H1 (cell line): ENCODE measurements around the gene CFD. TPM values are rescaled to one million over a fixed set of nuclear protein-coding genes. Genes with fewer than 3 reads are reported as not detected.

Experiments
- CTCF ChIA-PET: fragments of 300-600 bp; sonication (Branson Sonifier 250); formaldehyde crosslinking; loops from one replicate; lab custom pipeline; 2021; ENCODE audit not compliant: partially characterized antibody; lab: Charles Lee
- POLR2A ChIA-PET: fragments of 300-600 bp; sonication (Branson Sonifier 250); formaldehyde crosslinking; loops from one replicate; lab custom pipeline; 2021; ENCODE audit warnings: inconsistent platforms; ENCODE audit not compliant: partially characterized antibody; lab: Charles Lee
- DNase-seq, 2 experiments: peaks; one replicate each; pipeline versions ENCODE4 v3.0.0 to v3.0.0-alpha.2; 2010 to 2022; ENCODE audit warnings: low spot score in 2 of 2, low read depth in 1 of 2, mixed read lengths in 1 of 2
- FAIRE-seq: peaks from 2 replicates; lab custom pipeline; 2011; peaks lifted over from hg19 to GRCh38; lab: Jason Lieb, UNC
- H2AFZ ChIP-seq: 2 replicates; pipeline ENCODE4 v1.8.1; 2012; ENCODE audit warnings: low read length, inconsistent platforms
- H2AK5ac ChIP-seq: 2 replicates; pipeline ENCODE4 v1.6.1; 2013; ENCODE audit warnings: low read depth, low read length
- H2BK120ac ChIP-seq: replicated peaks from 2 replicates; pipeline ENCODE3; 2013; ENCODE audit warnings: low read depth, low read length, inconsistent platforms
- H2BK12ac ChIP-seq: 2 replicates; pipeline ENCODE4 v1.6.1; 2013; ENCODE audit warnings: low read depth, low read length
- H2BK15ac ChIP-seq: 2 replicates; pipeline ENCODE4 v1.6.1; 2013; ENCODE audit warnings: low read length
- H2BK20ac ChIP-seq: 2 replicates; pipeline ENCODE4 v1.6.1; 2013; ENCODE audit warnings: low read length
- H2BK5ac ChIP-seq: 2 replicates; pipeline ENCODE4 v1.6.1; 2013; ENCODE audit warnings: low read depth, low read length
- H3K14ac ChIP-seq: 2 replicates; pipeline ENCODE4 v1.6.1; 2013; ENCODE audit warnings: inconsistent platforms; ENCODE audit not compliant: insufficient read length
- H3K18ac ChIP-seq: 2 replicates; pipeline ENCODE4 v1.6.1; 2013; ENCODE audit warnings: low read length; ENCODE audit errors: extremely low read depth
- H3K23ac ChIP-seq: 2 replicates; pipeline ENCODE4 v1.6.1; 2013; ENCODE audit warnings: inconsistent platforms; ENCODE audit not compliant: insufficient read length
- H3K23me2 ChIP-seq: 2 replicates; pipeline ENCODE4 v1.6.1; 2013; ENCODE audit warnings: low read depth, low read length
- H3K27ac ChIP-seq: 2 replicates; pipeline ENCODE4 v1.6.1; 2011; ENCODE audit warnings: low read depth, low read length, inconsistent platforms
- H3K27me3 ChIP-seq, 4 experiments: replicated peaks in 1 of 4; 1 replicate in 1 of 4; 2 replicates in 3 of 4; pipeline versions ENCODE4 v1.6.1 to v1.8.1; 2011 to 2013; ENCODE audit warnings: low read length in 3 of 4, mild to moderate bottlenecking in 3 of 4, inconsistent platforms in 2 of 4, mixed read lengths in 2 of 4, moderate library complexity in 1 of 4; ENCODE audit not compliant: control insufficient read depth in 3 of 4, insufficient read depth in 3 of 4; ENCODE audit errors: extremely low read depth in 1 of 4
- H3K36me3 ChIP-seq, 4 experiments: 2 replicates each; pipeline versions ENCODE4 v1.6.1 to v1.8.1; 2011 to 2013; ENCODE audit warnings: mild to moderate bottlenecking in 4 of 4, low read length in 3 of 4, moderate library complexity in 2 of 4, control low read depth in 1 of 4, inconsistent platforms in 1 of 4; ENCODE audit not compliant: insufficient read depth in 4 of 4, control insufficient read depth in 2 of 4
- H3K4ac ChIP-seq: replicated peaks from 2 replicates; pipeline ENCODE3; 2013; ENCODE audit warnings: low read length, low read depth, mixed read lengths, inconsistent platforms; ENCODE audit not compliant: insufficient read length
- H3K4me1 ChIP-seq, 4 experiments: replicated peaks in 1 of 4; 1 replicate in 1 of 4; 2 replicates in 3 of 4; pipeline versions ENCODE4 v1.6.1 to v1.8.1; 2011 to 2013; ENCODE audit warnings: low read length in 3 of 4, inconsistent platforms in 2 of 4, mixed read lengths in 1 of 4; ENCODE audit not compliant: insufficient read depth in 4 of 4, control insufficient read depth in 3 of 4
- H3K4me2 ChIP-seq, 2 experiments: 2 replicates each; pipeline versions ENCODE4 v1.6.1 to v1.8.1; 2011 to 2013; ENCODE audit warnings: low read depth in 2 of 2, low read length in 2 of 2, control low read depth in 1 of 2, inconsistent platforms in 1 of 2, mild to moderate bottlenecking in 1 of 2; ENCODE audit not compliant: insufficient read depth in 1 of 2
- H3K4me3 ChIP-seq, 4 experiments: fragments of 200-600, 300-600 bp in 1 of 4; sonication (generic), shearing (Covaris generic), sonication (Bioruptor Twin) in 1 of 4; 2 replicates each; pipeline versions ENCODE4 v1.5.1 to v1.8.1; 2011 to 2016; ENCODE audit warnings: low read length in 4 of 4, low read depth in 3 of 4, control low read depth in 2 of 4, inconsistent platforms in 2 of 4, mild to moderate bottlenecking in 2 of 4, mixed read lengths in 1 of 4, moderate library complexity in 1 of 4; ENCODE audit not compliant: insufficient read depth in 2 of 4; ENCODE audit errors: extremely low read depth in 1 of 4
- H3K56ac ChIP-seq: replicated peaks from 2 replicates; pipeline ENCODE3; 2013; ENCODE audit warnings: low read depth, mild to moderate bottlenecking, mixed read lengths, low read length, inconsistent platforms; ENCODE audit not compliant: insufficient read length
- H3K79me1 ChIP-seq: 2 replicates; pipeline ENCODE4 v1.6.1; 2013; ENCODE audit warnings: low read depth, low read length, control low read depth
- H3K79me2 ChIP-seq, 2 experiments: 2 replicates each; pipeline versions ENCODE4 v1.6.1 to v1.8.1; 2012 to 2013; ENCODE audit warnings: low read length in 2 of 2, mild to moderate bottlenecking in 2 of 2, inconsistent platforms in 1 of 2; ENCODE audit not compliant: insufficient read depth in 2 of 2, control insufficient read depth in 1 of 2
- H3K9ac ChIP-seq, 4 experiments: replicated peaks in 1 of 4; 1 replicate in 1 of 4; 2 replicates in 3 of 4; pipeline versions ENCODE4 v1.6.1 to v1.8.1; 2011 to 2013; ENCODE audit warnings: low read depth in 3 of 4, low read length in 3 of 4, control low read depth in 2 of 4, mild to moderate bottlenecking in 2 of 4, moderate library complexity in 2 of 4, inconsistent platforms in 1 of 4; ENCODE audit errors: extremely low read depth in 1 of 4
- H3K9me3 ChIP-seq, 2 experiments: 2 replicates each; pipeline versions ENCODE4 v1.6.1 to v1.8.1; 2012 to 2013; ENCODE audit warnings: mild to moderate bottlenecking in 2 of 2, moderate library complexity in 2 of 2, control low read depth in 1 of 2, inconsistent platforms in 1 of 2, low read depth in 1 of 2, low read length in 1 of 2, mixed read lengths in 1 of 2; ENCODE audit not compliant: insufficient read depth in 2 of 2
- H4K20me1 ChIP-seq, 2 experiments: replicated peaks in 1 of 2; 2 replicates each; pipeline versions ENCODE3 to v1.8.1; 2011 to 2013; ENCODE audit warnings: inconsistent platforms in 2 of 2, low read length in 2 of 2, mild to moderate bottlenecking in 1 of 2; ENCODE audit not compliant: insufficient read depth in 2 of 2, control insufficient read depth in 1 of 2
- H4K5ac ChIP-seq: 2 replicates; pipeline ENCODE4 v1.6.1; 2013; ENCODE audit warnings: low read length, low read depth, mixed read lengths, inconsistent platforms; ENCODE audit not compliant: insufficient read length
- H4K8ac ChIP-seq: 2 replicates; pipeline ENCODE4 v1.8.0; 2013; ENCODE audit warnings: mild to moderate bottlenecking, moderate library complexity, low read length, inconsistent platforms; ENCODE audit not compliant: insufficient read depth; ENCODE audit errors: extremely low read depth
- H4K91ac ChIP-seq: replicated peaks from 2 replicates; pipeline ENCODE3; 2013; ENCODE audit warnings: low read length, mixed read lengths, inconsistent platforms; ENCODE audit not compliant: insufficient read length
- CTCF ChIP-seq, 3 experiments: IDR thresholded peaks; 1 replicate in 2 of 3; 2 replicates in 1 of 3; pipeline versions ENCODE4 v1.5.1 to v1.6.1; 2011; ENCODE audit warnings: low read length in 3 of 3, mild to moderate bottlenecking in 3 of 3, inconsistent platforms in 2 of 3, low read depth in 1 of 3, moderate library complexity in 1 of 3; ENCODE audit not compliant: insufficient read depth in 1 of 3; ENCODE audit errors: control extremely low read depth in 1 of 3
- GABPA ChIP-seq: IDR thresholded peaks from 2 replicates; pipeline ENCODE4 v1.6.1; 2011; ENCODE audit warnings: mild to moderate bottlenecking, low read length, moderate library complexity, borderline replicate concordance; ENCODE audit not compliant: insufficient read depth
- KDM1A ChIP-seq: fragments of 200-600, 300-600 bp; sonication (generic); IDR thresholded peaks from 2 replicates; pipeline ENCODE4 v1.7.1; 2016; ENCODE audit warnings: mild to moderate bottlenecking, low read length, borderline replicate concordance
- POLR2AphosphoS5 ChIP-seq: IDR thresholded peaks from 2 replicates; pipeline ENCODE4 v1.6.1; 2011; ENCODE audit warnings: low read depth, low read length
- WGBS, 2 experiments: shearing (Covaris generic) in 1 of 2; methylation state at CpG; one replicate each; pipeline versions ENCODE4 v1.1.6 to v1.1.7; 2013 to 2015; ENCODE audit warnings: low lambda C conversion rate in 2 of 2, mixed read lengths in 2 of 2, inconsistent platforms in 1 of 2, low coverage in 1 of 2, missing lambda C conversion rate in 1 of 2; ENCODE audit not compliant: insufficient replicate concordance in 2 of 2, insufficient coverage in 1 of 2, insufficient read length in 1 of 2; ENCODE audit errors: extremely low coverage in 1 of 2, missing lambda C conversion rate in 1 of 2; 5-methylcytosine and 5-hydroxymethylcytosine counted together
- polyA plus RNA-seq, 7 experiments: library from polyadenylated mRNA; depleted of rRNA in 3 of 7; stranded (reverse) in 5 of 7; unstranded in 2 of 7; fragments of >200 nt in 5 of 7; fragments of 200-250 nt in 2 of 7; gene quantifications; 1 replicate in 5 of 7; 2 replicates in 1 of 7; 4 replicates in 1 of 7; pipeline versions ENCODE4 v1.2.1 to v1.2.3, GENCODE V29; 2011 to 2013; ENCODE audit warnings: missing spikeins in 2 of 7, mixed read lengths in 2 of 7
- total RNA-seq: library from RNA; stranded (reverse); fragmentation: NEBNext Ultra II Directional; extraction: Animal tissue kit (Norgen Biotek cat#: 25700); gene quantifications from 2 replicates; pipeline ENCODE4 v1.2.1, GENCODE V29; 2021
- TF ChIP-seq, protein P1 (sequence below): IDR thresholded peaks from 2 replicates; pipeline ENCODE4 v1.6.1; 2012; ENCODE audit warnings: inconsistent platforms
- TF ChIP-seq, protein P2 (sequence below): IDR thresholded peaks from 2 replicates; pipeline ENCODE4 v1.6.1; 2011; ENCODE audit warnings: low read length, improper control_type of control experiment

Gene CFD
- total and polyA plus RNA-seq, 2 of the 8 experiments (the other 6 are each of a cell fraction or from before 2014, with no cell fraction given), result 1.7 to 2.8 TPM

- Histone ChIP-seq H2AFZ (no peak overlapping the region), H3K79me2 (peaks cover 0 to 33% of the 10 kb centered on the region in 2 experiments), H3K23me2 (peaks cover 4% of the 10 kb centered on the region; the same call in 1 of the 2 replicates), H3K23ac (no peak overlapping the region), H2BK5ac (no peak overlapping the region), H4K20me1 (peaks cover 11 to 16% of the 10 kb centered on the region in 2 experiments), H4K91ac (no peak overlapping the region), H3K18ac (no peak overlapping the region; the same call in 1 of the 2 replicates), H3K79me1 (peaks cover 12% of the 10 kb centered on the region), H2BK12ac (no peak overlapping the region), H3K9me3 (no peaks in the 10 kb centered on the region), H3K9ac (no peak overlapping the region), H3K4me3 (peak overlapping the region; percentile 26 to 58 (median 40)), H3K27me3 (no peaks in the 10 kb centered on the region; a peak in 3 of 7 replicates), H3K56ac (no peak overlapping the region), H2BK20ac (no peak overlapping the region), H2BK120ac (no peak overlapping the region), H4K5ac (no peak overlapping the region), H4K8ac (no peak overlapping the region; the same call in 1 of the 2 replicates), H3K27ac (no peak overlapping the region), H3K4ac (no peak overlapping the region), H3K36me3 (peaks cover 0 to 3% (median 0%) of the 10 kb centered on the region in 4 experiments; a peak in 1 of 8 replicates), H3K4me2 (peak overlapping the region; percentile 20 to 55; a peak in 3 of 4 replicates), H3K14ac (no peak overlapping the region), H2BK15ac (no peak overlapping the region), H2AK5ac (no peak overlapping the region), H3K4me1 (peaks cover 0 to 7% (median 3%) of the 10 kb centered on the region in 4 experiments; a peak in 3 of 7 replicates)
- DNase-seq (peak in 1 of 2 experiments; percentile 79), FAIRE-seq (no peak)
- 66% methylated on average over 43 of the region's 54 CpGs; no CpG with 5 or more reads in 1 of the 2 experiments for WGBS, 2 experiments
- CTCF ChIA-PET, result interaction anchor here (1.0 to 1.8 kb wide), 2 partner anchors 12 to 14 kb away, joined by 3 to 7 read pairs; no protein-coding TSS in a partner anchor
- POLR2A ChIA-PET, result interaction anchor here (0.6 to 1.9 kb wide), 5 partner anchors 8 to 40 kb away, joined by 3 to 4 read pairs (median 3); partner anchors contain the start of gene RNU6-9
- TF ChIP-seq CTCF (IDR thresholded peaks at IDR 0.05; ENCODE audit: control extremely low read depth in 1 of 3, insufficient read depth in 1 of 3, low read depth in 1 of 3, low read length in 3 of 3), result no peak
- peak; percentile 44; the same call in 1 of the 2 replicates for TF ChIP-seq GABPA
- TF ChIP-seq KDM1A, result 0 out of 2 replicates have a peak, but pooled peaks have one; percentile 57
- TF ChIP-seq, protein P1, sequence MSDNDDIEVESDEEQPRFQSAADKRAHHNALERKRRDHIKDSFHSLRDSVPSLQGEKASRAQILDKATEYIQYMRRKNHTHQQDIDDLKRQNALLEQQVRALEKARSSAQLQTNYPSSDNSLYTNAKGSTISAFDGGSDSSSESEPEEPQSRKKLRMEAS, result peak; percentile 83
- TF ChIP-seq POLR2AphosphoS5, result no peak
- TF ChIP-seq, protein P2, sequence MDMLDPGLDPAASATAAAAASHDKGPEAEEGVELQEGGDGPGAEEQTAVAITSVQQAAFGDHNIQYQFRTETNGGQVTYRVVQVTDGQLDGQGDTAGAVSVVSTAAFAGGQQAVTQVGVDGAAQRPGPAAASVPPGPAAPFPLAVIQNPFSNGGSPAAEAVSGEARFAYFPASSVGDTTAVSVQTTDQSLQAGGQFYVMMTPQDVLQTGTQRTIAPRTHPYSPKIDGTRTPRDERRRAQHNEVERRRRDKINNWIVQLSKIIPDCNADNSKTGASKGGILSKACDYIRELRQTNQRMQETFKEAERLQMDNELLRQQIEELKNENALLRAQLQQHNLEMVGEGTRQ, result 0 out of 2 replicates have a peak, but pooled peaks have one; percentile 30
Observed at GRCh38 chr19:911197-912033, 52.0 kb downstream of the CFD start.
